ENCODE measurements around the gene OR5D18.

Gene OR5D18

DNA sequence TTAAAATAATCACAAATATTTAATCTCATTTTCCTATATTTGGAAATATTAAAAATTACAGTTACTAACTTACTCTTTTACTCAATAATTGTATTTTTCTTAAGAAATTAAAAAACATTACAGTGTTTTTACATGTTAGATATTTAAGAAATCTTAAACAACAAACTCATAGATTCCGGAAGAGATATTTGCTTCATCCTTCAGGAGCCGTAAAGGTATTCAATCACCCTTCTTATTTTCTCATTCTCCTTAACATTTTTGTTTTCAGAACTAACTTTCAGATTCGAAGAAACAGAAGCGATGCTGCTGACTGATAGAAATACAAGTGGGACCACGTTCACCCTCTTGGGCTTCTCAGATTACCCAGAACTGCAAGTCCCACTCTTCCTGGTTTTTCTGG is at the start of gene OR5D18:
Gene OR5D18 (plus strand): TSS at position 301 of the 400 bp plus-strand sequence. CDS start 0 bp downstream, at position 301.
- no peak for DNase-seq (ENCODE audit: low read depth)
- TF ChIP-seq CTCF (IDR thresholded peaks at IDR 0.05; ENCODE audit: low read depth, low read length, missing control alignments), result no peak
- in situ Hi-C loops (cut with HindIII; ENCODE audit: low sequenced_read_pairs), result no loop called here
- no peak within 1 kb of the TSS for H3K4me3 ChIP-seq (ENCODE audit: low read depth, low read length)

DNA sequence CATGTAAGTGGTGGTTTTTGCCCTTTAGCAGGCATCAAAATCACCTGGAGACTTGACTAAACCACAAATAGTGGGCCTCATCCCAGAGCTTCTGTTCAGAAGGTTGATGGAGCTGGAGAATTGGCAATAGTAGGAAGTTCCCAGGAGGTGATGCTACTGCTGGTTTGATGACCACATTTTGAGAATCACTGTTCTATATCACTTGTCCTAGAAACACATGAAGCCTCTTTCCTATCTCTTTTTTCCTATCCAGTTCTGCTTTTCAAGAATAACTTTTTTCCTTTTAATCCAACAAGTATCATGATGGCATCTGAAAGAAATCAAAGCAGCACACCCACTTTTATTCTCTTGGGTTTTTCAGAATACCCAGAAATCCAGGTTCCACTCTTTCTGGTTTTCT is 46.3 kb upstream of the OR5D18 start, which contains the start of gene OR5D13:
Gene OR5D13 (plus strand): TSS at position 301 of the 400 bp plus-strand sequence. CDS start 0 bp downstream, at position 301.
- no peak for DNase-seq (ENCODE audit: low read depth)
- H3K4me3 ChIP-seq (ENCODE audit: low read depth, low read length), result no peak within 1 kb of the TSS
- in situ Hi-C loops (cut with HindIII; ENCODE audit: low sequenced_read_pairs), result no loop called here
- no peak for TF ChIP-seq CTCF (IDR thresholded peaks at IDR 0.05; ENCODE audit: low read depth, low read length, missing control alignments)

- in situ Hi-C loops (cut with HindIII; ENCODE audit: low sequenced_read_pairs), result no loop called here
- no peak for DNase-seq (ENCODE audit: low read depth)
- H3K4me3 ChIP-seq (ENCODE audit: low read depth, low read length), result no peak overlapping the region
- no peak for TF ChIP-seq CTCF (IDR thresholded peaks at IDR 0.05; ENCODE audit: low read depth, low read length, missing control alignments)
Observed at GRCh38 chr11:55791606-55792005, 27.8 kb upstream of the OR5D18 start.

DNA sequence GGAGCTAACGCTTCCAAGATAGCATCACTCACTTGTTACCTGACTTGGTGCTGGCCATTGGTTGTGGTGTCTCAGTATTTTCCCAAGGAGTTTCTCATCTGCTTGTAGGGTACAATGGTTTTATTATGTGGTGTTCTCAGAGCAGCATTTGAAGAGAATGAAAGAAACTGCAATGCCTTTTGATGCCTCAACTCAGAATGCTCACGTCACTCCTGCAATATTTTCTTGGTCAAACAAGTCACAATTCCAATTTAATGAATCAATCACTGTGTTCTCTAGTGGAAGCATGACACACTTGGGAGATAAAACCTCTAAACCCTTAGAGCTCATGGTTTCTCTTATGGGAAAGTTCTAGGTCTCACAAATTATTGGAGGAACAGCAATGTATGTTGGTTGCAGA is 26.1 kb upstream of the OR5D18 start:
- no peak for TF ChIP-seq CTCF (IDR thresholded peaks at IDR 0.05; ENCODE audit: low read depth, low read length, missing control alignments)
- DNase-seq (ENCODE audit: low read depth), result no peak
- in situ Hi-C loops (cut with HindIII; ENCODE audit: low sequenced_read_pairs), result no loop called here
- no peak overlapping the region for H3K4me3 ChIP-seq (ENCODE audit: low read depth, low read length)

GRCh38 chr11:55795256-55795655 is 24.2 kb upstream of the OR5D18 start, which contains the start of gene OR5D14:
Gene OR5D14 (plus strand): TSS chr11:55795556. CDS start chr11:55795556, 0 bp downstream.
- no peak for TF ChIP-seq CTCF (IDR thresholded peaks at IDR 0.05; ENCODE audit: low read depth, low read length, missing control alignments)
- H3K4me3 ChIP-seq (ENCODE audit: low read depth, low read length), result no peak within 1 kb of the TSS
- in situ Hi-C loops (cut with HindIII; ENCODE audit: low sequenced_read_pairs), result no loop called here
- DNase-seq (ENCODE audit: low read depth), result no peak

DNA sequence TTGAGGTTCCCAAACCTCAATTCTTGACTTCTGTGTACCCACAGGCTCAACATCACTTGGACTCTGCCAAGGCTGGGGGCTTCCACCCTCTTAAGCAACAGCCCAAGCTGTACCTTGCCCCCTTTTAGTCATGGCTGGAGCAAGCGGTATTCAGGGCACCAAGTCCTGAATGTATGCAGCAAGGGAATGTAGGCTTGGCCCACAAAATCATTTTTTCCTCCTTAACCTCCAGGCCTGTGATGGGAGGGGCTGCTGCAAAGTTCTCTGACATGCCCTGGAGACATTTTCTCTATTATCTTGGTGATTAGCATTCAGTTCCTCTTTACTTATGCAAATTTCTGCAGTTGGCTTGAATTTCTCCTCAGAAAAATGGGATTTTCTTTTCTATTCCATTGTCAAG is 13.2 kb upstream of the OR5D18 start:
- no peak overlapping the region for H3K4me3 ChIP-seq (ENCODE audit: low read depth, low read length)
- in situ Hi-C loops (cut with HindIII; ENCODE audit: low sequenced_read_pairs), result no loop called here
- no peak for TF ChIP-seq CTCF (IDR thresholded peaks at IDR 0.05; ENCODE audit: low read depth, low read length, missing control alignments)
- no peak for DNase-seq (ENCODE audit: low read depth)

Data from astrocyte of the cerebellum (primary cell).